Peyer's patch (tissue), 4 donors: ENCODE measurements around the gene AKAP6.

Experiments
- CTCF ChIP-seq, 6 experiments: fragments of 450-650 bp in 4 of 6; fragments of 200-600 bp in 2 of 6; sonication (generic) in 1 of 6; IDR thresholded peaks; one replicate each; pipeline ENCODE4 v1.5.1; 2017 to 2019; ENCODE audit warnings: antibody characterized with exemption in 6 of 6, mild to moderate bottlenecking in 3 of 6, moderate library complexity in 1 of 6
- POLR2A ChIP-seq, 2 donors: fragments of 450-650 bp; IDR thresholded peaks; one replicate each; pipeline ENCODE4 v1.5.1; 2017; ENCODE audit warnings: antibody characterized with exemption in 2 of 2, mild to moderate bottlenecking in 2 of 2, moderate library complexity in 2 of 2

- TF ChIP-seq CTCF (IDR thresholded peaks at IDR 0.05) (no peak), POLR2A (IDR thresholded peaks at IDR 0.05) (no peak)
Measured at GRCh38 chr14:32639208-32639607, 310.1 kb downstream of the AKAP6 start.
